ENCODE results near the gene TMPRSS4.

DNA sequence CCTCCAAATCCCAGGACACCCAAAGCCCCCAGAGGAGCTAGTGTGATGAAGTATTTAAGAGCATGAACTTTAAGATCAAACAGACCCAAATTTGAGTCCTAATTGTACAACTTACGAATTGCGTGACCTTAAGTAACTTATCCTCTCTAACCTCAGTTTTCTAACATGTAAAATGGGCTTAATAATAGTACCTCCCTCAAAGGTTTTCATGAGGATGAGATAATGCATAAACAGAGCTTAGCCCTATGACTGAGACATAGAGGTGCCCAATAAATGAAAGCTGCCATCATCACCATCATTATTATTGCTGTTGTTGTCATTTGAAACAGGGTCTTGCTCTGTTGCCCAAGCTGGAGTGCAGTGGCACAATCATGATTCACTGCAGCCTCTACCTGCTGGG is 90.4 kb downstream of the TMPRSS4 start:
- TF ChIP-seq, protein P1, sequence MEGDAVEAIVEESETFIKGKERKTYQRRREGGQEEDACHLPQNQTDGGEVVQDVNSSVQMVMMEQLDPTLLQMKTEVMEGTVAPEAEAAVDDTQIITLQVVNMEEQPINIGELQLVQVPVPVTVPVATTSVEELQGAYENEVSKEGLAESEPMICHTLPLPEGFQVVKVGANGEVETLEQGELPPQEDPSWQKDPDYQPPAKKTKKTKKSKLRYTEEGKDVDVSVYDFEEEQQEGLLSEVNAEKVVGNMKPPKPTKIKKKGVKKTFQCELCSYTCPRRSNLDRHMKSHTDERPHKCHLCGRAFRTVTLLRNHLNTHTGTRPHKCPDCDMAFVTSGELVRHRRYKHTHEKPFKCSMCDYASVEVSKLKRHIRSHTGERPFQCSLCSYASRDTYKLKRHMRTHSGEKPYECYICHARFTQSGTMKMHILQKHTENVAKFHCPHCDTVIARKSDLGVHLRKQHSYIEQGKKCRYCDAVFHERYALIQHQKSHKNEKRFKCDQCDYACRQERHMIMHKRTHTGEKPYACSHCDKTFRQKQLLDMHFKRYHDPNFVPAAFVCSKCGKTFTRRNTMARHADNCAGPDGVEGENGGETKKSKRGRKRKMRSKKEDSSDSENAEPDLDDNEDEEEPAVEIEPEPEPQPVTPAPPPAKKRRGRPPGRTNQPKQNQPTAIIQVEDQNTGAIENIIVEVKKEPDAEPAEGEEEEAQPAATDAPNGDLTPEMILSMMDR (IDR thresholded peaks at IDR 0.05; ENCODE audit: low read depth, low read length), result no peak
- TF ChIP-seq EZH2phosphoT487 (IDR thresholded peaks at IDR 0.05; ENCODE audit: low read depth), result no peak

Measured in OCI-LY3 (cell line).